ENCODE results near the gene AGPAT1.
"Not testable (repeated sequence)": the region's sequence is repeated elsewhere in the genome, so short reads cannot be mapped to it uniquely, and the experiment has no call there.

The AGPAT1 gene

DNA sequence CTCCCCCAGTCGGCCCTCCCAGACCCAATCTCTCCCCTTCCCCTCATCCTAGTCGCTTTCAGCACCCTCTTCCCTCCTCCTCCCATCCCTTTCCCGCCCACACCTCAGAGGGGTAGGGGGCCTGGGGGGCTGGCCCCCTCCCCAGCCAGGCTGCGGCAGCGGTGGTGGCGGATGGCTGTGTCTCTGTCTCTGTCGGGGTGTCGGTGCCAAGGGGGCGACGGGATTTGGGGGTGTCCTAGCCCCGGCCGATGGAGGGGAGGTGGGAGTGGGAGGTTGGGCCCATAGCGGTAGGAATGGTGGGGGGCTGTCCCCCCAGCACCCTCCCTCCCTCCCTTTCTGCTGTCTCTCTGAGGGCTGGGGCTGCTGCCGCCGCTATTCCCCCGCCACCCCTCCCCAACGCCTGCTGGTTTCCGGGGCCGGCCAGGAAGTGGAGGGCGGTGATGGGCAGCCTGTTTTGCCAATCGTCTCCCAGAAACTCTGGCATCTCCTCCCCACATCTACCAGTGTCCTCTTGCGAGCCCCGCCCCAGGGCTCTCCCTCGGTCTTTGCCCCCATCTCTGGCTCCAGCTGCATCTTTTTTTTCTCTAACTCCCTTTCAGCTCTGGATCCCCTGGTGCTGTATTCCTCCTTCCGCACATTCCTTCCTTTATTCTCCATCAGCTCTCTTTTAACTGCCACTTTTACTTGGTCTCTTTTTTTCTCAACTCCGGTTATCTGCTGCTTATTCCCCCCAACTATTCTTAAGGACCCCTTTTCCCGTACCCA is at the start of gene AGPAT1:
TSS of gene AGPAT1 (minus strand) at position 374 of the 765 bp plus-strand sequence. CDS start 4,588 bp downstream, outside the sequence.
- peak; percentile 98 for DNase-seq

- no peak for DNase-seq
Measured at GRCh38 chr6:32224696-32225095, 48.8 kb upstream of the AGPAT1 start.

- no peak for DNase-seq
Measured at GRCh38 chr6:32223258-32224235, 47.7 kb upstream of the AGPAT1 start, which contains the start of gene NOTCH4. Gene NOTCH4 (minus strand): TSS chr6:32224067. CDS start chr6:32223928, 139 bp downstream.

DNA sequence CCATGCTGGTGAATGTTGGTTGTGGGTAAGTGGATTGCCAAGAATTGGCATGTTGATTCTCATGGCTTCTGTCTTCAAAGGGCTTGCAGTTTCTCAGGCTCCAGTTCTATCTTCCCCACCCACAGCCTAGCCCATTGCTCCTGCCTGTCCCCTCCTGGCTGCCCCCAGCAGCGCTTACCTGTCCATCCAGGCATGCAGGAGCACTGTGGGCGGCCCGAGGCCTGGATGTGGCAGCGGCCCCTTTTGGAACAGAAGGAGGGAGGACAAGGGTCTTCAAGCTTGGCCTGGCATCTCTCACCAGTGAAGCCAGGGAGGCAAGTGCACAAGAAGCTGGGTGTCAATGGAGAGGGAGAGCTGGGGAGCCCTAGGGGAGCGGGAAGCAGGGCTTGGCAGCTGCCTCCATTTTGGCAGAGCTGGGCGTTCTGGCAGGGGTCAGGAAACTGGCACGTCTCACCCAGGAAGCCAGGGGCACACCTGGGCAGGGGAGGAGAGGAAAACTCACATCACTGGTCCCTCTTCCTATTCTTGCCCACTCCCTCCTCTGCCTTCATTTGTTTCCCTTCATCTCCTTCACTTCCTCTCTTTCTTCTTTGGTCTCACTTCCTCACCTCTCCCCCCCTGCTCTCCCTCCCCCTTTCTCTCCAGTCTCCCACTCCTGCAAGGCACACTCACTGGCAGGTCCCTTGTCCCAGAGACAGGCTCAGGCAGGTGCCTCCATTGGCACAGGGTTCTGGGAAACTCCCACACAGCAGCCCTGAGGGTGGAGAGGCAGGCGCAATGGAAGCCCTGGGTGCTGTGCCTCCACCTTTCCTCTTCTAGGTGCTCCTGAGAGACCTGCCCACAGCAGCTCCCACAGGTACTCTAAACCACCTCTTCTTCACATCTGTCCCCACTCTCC is 46.7 kb upstream of the AGPAT1 start:
- DNase-seq: no peak

DNA sequence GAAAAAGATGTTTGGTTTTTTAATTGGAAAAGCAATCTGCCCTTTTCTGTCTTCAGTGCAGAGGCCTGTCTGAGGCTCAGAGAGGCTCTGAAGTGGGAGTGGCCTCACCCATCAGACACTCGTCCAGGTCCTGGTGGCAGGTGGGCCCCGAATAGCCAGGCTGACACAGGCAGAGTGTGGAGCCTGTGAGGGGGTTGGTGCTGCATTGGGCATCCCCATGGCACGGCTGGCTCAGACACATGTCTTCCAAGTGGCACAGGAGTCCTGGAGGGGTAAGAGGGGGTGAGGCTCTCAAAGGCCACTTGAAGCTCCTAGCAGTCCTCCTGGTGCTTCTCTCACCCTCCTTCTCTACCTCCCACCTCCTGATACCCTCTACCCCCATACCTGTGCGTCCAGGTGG is 44.1 kb upstream of the AGPAT1 start:
- DNase-seq: no peak

- no peak for DNase-seq
Measured at GRCh38 chr6:32218167-32218566, 42.3 kb upstream of the AGPAT1 start.

- DNase-seq: no peak
Measured at GRCh38 chr6:32216998-32217397, 41.1 kb upstream of the AGPAT1 start.

DNA sequence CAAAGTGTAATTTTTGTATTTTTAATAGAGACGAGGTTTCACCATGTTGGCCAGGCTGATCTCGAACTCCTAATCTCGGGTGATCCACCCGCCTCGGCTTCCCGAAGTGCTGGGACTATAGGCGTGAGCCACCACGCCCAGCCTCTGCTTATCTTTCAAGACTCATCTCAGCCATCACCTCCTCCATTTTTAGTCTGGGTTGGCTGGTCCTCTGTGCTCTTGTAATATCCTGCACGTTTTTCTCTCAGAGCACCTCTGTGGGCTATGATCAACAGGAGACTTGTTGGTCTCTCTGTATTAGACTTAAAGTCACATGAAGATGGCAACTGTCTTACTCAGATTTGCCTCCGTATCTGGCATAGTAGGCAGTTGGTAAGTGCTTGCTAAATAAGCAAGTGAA is 40.4 kb upstream of the AGPAT1 start:
- DNase-seq: no peak

DNA sequence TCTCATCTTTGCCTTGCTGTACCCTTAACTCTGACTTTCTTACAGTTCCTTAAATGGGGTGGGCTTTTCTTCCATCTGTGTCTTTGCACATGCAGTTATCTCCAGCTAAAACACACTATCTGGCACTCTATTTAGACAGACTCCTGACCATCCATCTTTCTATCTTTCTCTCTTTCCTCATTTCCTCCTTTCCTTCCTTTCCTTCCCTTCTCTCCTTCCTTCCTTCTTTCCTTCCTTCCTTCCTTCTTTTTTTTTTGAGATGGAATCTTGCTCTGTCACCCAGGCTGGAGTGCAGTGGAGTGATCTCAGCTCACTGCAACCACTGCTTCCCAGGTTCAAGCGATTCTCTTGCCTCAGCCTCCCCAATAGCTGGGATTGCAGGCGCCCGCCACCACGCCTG is 39.7 kb upstream of the AGPAT1 start:
- DNase-seq: no peak

DNA sequence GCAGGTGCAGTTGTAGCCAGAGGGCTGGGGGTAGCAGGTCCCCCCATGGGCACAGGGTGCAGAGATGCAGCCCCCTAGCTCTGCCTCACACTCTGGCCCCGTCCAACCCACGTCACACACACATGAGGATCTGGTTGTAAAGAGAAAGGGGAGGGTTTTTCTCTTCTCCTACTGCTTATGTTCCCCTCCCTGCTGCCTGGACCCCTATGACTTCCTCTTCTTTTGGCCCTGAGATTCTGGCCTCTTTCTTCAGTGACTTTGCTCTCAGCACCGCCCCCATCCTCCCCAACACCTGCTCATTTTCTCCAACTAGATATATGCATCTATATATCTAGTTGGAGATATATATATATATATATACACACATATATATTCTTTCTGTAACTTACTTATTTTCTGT is 38.2 kb upstream of the AGPAT1 start:
- DNase-seq: no peak

GRCh38 chr6:32213649-32214048 is 37.8 kb upstream of the AGPAT1 start:
- no peak for DNase-seq

- DNase-seq: no peak
Measured at GRCh38 chr6:32212076-32212760, 36.3 kb upstream of the AGPAT1 start.

DNA sequence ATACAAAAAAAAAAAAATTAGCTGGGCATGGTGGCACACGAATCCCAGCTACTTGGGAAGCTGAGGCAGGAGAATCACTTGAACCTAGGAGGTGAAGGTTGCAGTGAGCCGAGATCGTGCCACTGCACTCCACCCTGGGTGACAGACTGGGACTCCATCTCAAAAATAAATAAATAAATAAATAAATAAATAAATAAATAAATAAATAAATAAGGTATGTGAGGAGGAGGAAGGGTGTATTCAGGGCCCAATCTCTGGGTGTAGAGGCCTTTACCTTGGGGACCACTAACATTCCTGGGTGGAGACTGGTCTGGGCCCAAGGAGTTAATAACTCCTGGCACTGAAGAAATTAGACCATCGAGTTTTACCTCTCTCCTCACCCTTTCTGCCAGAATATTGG is 35.5 kb upstream of the AGPAT1 start:
- DNase-seq: not testable (repeated sequence)

DNA sequence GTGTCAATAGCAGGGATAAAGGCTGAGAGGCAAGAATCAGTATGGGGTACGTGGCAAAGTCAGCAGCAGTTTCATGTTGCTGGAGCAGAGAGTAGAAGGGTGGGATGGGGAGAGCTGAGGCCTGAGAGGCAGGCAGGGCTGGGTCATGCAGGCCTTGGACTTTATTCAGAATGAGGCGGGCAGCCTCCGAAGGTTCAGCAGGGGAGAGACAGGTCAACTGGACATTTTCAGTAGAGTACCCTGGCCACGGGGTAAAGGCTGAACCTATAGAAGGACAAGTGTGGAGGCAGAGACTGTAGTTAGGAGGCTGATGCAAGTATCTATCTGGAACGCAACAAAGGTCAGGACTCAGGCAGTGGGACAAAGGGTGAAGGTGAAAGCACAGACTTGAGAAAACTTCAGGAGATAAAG is 34.3 kb upstream of the AGPAT1 start:
- DNase-seq: no peak

- no peak for DNase-seq
Measured at GRCh38 chr6:32208996-32209395, 33.1 kb upstream of the AGPAT1 start.

DNA sequence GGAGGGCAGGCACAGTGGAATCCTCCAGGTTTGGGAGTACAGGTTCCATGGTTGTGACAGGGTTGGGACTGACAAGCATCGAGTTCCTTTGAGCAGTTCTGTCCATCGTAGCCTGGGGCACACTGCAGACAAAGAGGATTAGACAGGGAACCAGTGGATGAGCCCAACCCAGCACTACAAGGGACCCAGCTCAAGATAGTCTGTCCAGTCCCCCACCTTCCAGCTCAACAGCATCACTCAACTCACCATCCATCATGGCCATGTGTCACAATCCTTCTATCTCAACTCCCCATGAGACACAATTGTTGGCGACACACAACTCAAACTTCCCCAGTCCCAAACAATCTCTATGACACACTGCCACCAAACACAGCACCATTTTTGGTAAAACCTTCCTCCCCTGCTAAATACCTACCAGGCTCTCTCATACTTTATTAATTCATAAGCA is 28.4 kb upstream of the AGPAT1 start:
- DNase-seq: no peak

- no peak for DNase-seq
Measured at GRCh38 chr6:32203426-32204267, 27.8 kb upstream of the AGPAT1 start.

DNA sequence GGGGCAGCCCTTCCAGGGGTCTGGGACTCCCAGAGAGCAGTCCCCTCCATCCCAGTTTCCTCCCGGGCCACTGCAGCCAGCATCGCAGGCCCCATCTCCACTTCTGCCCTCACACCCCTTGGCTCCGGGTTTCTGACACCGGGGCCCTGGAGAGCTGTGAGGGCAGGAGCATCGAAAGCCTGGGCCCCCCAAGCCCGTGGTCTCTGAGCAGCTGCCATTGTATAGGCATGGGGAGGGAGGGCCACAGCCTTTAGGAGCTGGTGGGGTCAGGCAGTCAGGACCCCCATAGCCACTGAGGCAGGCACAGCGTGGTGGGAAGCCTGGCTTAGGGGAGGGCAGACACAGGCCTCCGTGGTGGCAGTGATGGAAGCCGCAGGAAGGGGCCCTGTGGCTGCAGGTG is 26.3 kb upstream of the AGPAT1 start:
- no peak for DNase-seq

- DNase-seq: no peak
Measured at GRCh38 chr6:32200711-32201475, 25.0 kb upstream of the AGPAT1 start.

DNA sequence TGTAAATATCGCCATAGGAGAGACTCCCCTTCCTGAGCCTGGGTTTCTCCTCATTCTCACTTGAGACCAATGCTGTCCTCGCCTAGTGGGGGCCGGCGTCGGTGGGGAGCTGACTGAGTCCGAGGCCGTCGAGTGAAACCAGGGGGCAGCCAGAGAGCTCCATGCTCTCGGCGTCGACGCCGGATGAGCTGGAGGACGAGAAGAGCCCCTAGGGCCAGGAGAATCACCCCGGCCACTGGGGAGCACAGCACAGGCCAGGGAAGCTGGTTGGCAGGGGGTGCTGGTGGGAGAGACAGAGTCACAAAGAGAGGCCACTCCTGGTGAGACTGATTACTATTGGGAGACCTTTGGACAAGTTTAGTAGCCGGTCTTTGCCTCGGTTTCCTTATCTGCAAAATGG is 23.0 kb upstream of the AGPAT1 start:
- DNase-seq: no peak
